ENCODE measurements around the gene TGIF2.

DNA sequence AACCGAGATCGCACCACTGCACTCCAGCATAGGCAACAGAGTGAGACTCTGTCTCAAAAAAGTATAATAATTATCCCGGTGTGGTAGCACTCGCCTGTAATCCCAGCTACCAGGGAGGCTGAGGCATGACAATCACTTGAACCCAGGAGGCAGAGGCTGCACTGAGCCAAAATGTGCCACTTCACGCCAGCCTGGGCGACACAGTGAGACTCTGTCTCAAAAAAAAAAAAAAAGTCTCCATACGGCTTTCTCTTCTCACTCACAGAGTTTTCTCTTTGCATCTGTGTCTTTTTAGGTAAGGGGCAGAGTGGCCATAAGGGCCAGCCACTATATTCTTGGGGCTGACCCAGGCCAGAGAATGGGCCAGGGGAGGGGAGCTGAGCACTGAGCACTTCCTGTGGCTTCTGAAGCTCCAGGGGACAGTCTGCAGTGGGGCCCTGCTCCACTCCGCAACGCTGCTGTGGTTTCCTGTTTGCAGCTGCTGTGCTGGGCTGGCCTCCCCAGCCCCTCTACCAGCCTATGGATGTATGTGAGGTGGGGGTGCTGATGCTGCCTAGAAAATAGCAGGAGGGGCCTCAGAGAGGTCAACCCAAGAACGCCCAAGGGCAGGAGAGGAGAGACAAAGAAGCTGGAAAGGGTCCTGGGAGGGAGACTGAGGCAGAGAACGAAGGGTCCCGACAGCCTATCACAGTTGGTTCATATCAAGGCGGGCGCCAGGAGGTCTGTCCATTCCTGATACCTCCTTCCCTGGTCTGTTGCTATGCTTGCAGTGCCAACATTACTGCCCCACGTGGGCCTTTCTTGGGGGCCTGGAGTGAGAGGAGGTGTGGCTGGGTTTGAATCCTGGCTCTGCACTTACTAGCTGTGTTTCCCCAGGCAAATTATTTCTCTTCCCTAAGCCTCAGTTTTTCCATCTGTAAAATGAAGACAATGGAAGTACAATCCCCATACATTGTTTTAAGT is 56.6 kb downstream of the TGIF2 start:
- TF ChIP-seq, protein P1, sequence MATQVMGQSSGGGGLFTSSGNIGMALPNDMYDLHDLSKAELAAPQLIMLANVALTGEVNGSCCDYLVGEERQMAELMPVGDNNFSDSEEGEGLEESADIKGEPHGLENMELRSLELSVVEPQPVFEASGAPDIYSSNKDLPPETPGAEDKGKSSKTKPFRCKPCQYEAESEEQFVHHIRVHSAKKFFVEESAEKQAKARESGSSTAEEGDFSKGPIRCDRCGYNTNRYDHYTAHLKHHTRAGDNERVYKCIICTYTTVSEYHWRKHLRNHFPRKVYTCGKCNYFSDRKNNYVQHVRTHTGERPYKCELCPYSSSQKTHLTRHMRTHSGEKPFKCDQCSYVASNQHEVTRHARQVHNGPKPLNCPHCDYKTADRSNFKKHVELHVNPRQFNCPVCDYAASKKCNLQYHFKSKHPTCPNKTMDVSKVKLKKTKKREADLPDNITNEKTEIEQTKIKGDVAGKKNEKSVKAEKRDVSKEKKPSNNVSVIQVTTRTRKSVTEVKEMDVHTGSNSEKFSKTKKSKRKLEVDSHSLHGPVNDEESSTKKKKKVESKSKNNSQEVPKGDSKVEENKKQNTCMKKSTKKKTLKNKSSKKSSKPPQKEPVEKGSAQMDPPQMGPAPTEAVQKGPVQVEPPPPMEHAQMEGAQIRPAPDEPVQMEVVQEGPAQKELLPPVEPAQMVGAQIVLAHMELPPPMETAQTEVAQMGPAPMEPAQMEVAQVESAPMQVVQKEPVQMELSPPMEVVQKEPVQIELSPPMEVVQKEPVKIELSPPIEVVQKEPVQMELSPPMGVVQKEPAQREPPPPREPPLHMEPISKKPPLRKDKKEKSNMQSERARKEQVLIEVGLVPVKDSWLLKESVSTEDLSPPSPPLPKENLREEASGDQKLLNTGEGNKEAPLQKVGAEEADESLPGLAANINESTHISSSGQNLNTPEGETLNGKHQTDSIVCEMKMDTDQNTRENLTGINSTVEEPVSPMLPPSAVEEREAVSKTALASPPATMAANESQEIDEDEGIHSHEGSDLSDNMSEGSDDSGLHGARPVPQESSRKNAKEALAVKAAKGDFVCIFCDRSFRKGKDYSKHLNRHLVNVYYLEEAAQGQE (IDR thresholded peaks at IDR 0.05; ENCODE audit: low read depth), result no peak
- TF ChIP-seq CTCF (IDR thresholded peaks at IDR 0.05 in 2 of 3, conservative IDR thresholded peaks at IDR 0.05 in 1 of 3; ENCODE audit: borderline replicate concordance in 1 of 3, insufficient read depth in 1 of 3, low read depth in 2 of 3, low read length in 2 of 3) (no peak), RAD21 (IDR thresholded peaks at IDR 0.05; ENCODE audit: low read depth) (no peak), CBX3 (IDR thresholded peaks at IDR 0.05; ENCODE audit: low read depth) (no peak), SIN3A (IDR thresholded peaks at IDR 0.05; ENCODE audit: low read depth) (no peak), CEBPB (IDR thresholded peaks at IDR 0.05; ENCODE audit: low read depth) (no peak), POLR2AphosphoS5 (IDR thresholded peaks at IDR 0.05; ENCODE audit: low read depth, low read length) (no peak), EGR1 (IDR thresholded peaks at IDR 0.05; ENCODE audit: low read depth) (no peak), POLR2A (IDR thresholded peaks at IDR 0.05; ENCODE audit: borderline replicate concordance, extremely low read depth, insufficient read depth, insufficient read length) (no peak)
